Measurements from ENCODE around the gene ACACA.

ACACA gene

DNA sequence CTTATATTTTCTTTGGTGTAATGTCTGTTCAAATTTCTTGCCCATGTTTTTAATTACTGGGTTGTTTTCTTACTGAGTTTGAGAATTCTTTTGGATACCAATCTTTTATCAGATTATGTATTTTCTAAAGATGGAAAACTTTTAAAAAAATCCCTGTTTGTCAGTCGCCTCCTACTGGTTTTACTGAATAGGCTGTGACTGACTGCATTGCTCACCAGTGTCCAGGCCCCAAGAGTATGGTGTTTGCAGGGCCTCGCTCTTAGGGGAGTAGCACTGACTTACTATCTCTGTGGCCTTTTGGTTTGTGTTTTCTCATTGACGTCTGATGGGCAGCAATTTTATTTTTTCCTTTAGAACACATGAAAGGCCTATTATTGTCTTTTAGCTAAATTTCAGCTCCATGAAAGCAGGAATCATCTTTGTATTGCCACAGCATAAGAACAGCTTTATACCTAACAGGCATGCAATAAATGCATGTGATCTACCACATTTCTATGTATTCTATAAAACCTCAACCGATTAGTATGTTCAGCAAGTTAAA, 269.5 kb downstream of the ACACA start:
- CTCF ChIA-PET: no interaction called here
- Mint-ChIP-seq H3K4me3 (no peak overlapping the region), H3K9me3 (no peaks in the 10 kb centered on the region), H3K4me1 (peaks cover 3% of the 10 kb centered on the region), H3K27me3 (no peaks in the 10 kb centered on the region), H3K27ac (no peak overlapping the region), H3K36me3 (no peaks in the 10 kb centered on the region)
- no peak for DNase-seq

DNA sequence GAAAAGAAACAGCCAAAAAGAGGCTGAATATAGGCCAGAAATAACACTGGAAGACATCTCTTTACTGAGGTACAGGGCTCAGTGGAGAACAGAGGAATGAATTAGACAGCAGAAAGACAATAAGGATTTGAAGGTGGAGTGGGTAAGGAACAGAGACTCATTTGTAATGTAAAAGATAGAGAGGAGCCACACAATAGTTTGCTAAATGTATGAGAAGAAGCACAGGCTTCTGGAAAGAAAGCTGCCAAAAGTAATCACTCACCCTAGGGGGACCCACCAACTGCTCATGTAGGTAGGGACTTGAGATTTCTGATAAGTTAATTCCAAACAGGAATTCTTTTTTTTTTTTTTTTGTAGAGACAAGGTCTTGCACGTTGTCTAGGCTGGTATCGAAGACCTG, 271.1 kb downstream of the ACACA start:
- Mint-ChIP-seq H3K36me3 (no peaks in the 10 kb centered on the region), H3K4me1 (peaks cover 3% of the 10 kb centered on the region), H3K27ac (no peak overlapping the region), H3K9me3 (no peaks in the 10 kb centered on the region), H3K4me3 (no peak overlapping the region), H3K27me3 (no peaks in the 10 kb centered on the region)
- CTCF ChIA-PET: no interaction called here
- no peak for DNase-seq

DNA sequence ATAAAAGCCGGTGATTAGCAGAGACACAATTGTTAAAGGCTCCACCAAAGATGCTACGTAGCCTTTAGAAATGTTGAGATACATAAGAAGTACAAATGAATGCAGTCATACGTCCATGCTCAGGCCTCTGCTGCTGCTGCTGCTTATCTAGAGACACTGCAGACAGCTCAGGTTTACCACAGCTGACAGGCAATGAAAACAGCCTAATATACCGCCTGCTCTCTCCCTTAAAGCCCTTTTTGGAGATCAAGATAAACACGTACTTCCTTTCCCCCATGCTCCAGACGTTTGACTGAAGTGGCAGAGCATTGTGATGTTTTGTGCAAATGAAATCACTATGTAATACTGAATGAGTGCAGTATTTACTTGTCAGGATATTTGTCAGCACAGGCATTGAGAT, 272.6 kb downstream of the ACACA start:
- Mint-ChIP-seq H3K4me3 (no peak overlapping the region), H3K4me1 (peaks cover 3% of the 10 kb centered on the region), H3K27me3 (no peaks in the 10 kb centered on the region), H3K27ac (no peak overlapping the region), H3K9me3 (no peaks in the 10 kb centered on the region), H3K36me3 (peaks cover 3% of the 10 kb centered on the region)
- CTCF ChIA-PET: no interaction called here
- no peak for DNase-seq

DNA sequence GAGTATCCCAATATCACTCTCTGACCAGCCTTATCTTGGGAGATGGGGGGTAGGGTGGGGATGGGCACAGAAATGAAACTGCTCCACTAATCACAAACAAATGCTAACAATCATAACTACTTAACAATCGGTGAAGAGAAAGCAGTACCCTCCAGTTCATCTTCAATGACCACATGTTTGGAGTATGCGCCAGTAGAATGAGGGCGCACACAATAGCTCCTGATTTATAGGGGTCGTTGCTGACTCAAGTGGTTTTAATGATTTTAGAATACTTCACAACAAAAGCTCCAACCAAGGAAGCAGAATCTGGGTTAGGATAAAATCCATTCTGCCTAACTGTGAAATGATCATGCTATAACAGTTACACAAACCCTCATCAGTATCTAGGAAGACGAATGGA, 273.5 kb downstream of the ACACA start:
- DNase-seq: no peak
- peaks cover 3% of the 10 kb centered on the region for H3K36me3 Mint-ChIP-seq
- H3K27me3 Mint-ChIP-seq: no peaks in the 10 kb centered on the region
- H3K4me1 Mint-ChIP-seq: peaks cover 3% of the 10 kb centered on the region
- CTCF ChIA-PET: no interaction called here
- H3K27ac Mint-ChIP-seq: no peak overlapping the region
- no peak overlapping the region for H3K4me3 Mint-ChIP-seq
- no peaks in the 10 kb centered on the region for H3K9me3 Mint-ChIP-seq

DNA sequence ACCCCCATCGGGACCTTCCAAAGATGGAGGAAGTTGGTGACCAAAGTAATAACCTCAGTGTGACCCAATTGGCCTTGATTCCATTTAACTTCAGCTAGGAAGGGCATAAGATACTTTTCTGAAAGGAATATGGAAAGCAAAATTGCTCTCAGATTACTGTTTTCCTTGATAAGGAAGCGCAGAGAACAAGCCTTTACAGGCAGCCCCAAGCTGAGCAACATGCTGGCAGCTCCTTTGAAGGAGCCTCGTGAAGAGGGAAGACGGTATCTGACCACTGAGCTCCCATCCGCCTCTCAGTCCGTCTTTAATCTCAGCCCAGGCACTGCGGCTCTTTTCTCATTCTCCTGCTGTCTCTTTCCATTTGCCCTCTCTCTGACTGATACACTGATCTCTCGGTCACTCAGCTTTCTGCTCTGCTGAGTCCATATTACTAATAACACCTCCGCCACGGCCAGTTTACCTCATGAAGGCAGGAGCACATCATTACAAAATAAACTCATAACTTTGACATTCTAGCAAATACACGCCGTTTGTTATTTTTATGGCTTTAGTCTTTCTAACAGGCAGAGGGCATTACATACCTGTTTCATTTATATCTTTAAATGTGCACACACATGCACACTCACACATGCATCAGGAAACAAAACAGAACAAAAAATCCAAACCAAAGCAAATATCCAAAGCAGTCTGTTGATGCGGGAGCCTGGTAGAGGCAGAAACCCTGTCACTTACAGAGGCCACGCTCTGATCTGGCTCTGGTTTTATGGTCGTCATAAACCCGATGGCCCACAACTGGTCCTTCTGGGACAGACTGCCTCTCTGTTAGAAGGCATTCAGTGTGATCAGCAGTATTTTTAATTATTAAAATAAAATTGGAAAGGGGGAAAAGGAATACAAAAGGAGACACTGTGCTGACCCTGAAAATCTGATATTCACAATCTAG, 274.7 kb downstream of the ACACA start:
- peaks cover 3% of the 10 kb centered on the region for H3K4me1 Mint-ChIP-seq
- CTCF ChIA-PET: no interaction called here
- no peaks in the 10 kb centered on the region for H3K9me3 Mint-ChIP-seq
- no peaks in the 10 kb centered on the region for H3K27me3 Mint-ChIP-seq
- no peak overlapping the region for H3K4me3 Mint-ChIP-seq
- DNase-seq: no peak
- H3K36me3 Mint-ChIP-seq: peaks cover 5% of the 10 kb centered on the region
- H3K27ac Mint-ChIP-seq: no peak overlapping the region

DNA sequence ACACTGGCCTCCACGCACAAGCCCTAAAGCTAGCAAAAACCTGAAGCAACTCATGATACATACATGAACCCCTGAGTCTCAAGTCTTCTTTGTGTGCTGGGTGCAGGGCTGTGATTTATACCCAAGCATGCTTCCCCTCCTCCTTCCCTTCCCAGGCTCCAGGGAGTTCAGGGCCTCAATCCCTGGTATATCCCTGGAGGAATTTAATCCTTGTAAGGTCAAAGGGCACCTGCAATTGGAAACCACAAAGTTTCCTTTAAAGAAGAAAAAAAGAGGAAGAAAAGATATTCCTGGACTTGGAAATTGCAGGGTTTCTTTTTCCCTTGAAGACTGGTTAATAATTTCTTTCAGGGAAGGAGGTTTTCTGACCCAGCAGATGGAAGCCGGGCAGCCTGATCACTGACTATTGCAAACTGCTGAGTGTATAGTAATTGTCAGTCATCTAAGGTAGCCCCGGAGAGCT, 275.6 kb downstream of the ACACA start:
- H3K27ac Mint-ChIP-seq: no peak overlapping the region
- CTCF ChIA-PET: no interaction called here
- H3K36me3 Mint-ChIP-seq: peaks cover 10% of the 10 kb centered on the region
- DNase-seq: no peak
- no peaks in the 10 kb centered on the region for H3K27me3 Mint-ChIP-seq
- peaks cover 3% of the 10 kb centered on the region for H3K4me1 Mint-ChIP-seq
- no peaks in the 10 kb centered on the region for H3K9me3 Mint-ChIP-seq
- H3K4me3 Mint-ChIP-seq: no peak overlapping the region

DNA sequence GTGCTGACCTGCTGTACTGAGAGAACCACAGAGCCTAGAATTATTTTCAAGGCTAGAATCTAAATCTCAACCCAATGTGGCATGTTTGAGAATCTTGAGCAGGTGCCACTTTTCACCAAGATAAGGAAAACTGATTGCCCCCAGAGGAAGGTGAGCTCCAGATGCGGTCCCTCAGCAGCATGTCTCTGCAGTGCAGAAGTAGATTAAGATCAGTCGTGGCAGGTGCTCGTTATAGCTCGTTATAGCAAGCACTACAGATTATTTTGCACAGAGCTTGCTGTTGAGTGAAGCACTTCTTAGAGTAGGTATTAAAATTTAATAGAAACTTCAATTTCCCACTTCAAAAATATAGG, 281.8 kb downstream of the ACACA start:
- H3K4me3 Mint-ChIP-seq: no peak overlapping the region

DNA sequence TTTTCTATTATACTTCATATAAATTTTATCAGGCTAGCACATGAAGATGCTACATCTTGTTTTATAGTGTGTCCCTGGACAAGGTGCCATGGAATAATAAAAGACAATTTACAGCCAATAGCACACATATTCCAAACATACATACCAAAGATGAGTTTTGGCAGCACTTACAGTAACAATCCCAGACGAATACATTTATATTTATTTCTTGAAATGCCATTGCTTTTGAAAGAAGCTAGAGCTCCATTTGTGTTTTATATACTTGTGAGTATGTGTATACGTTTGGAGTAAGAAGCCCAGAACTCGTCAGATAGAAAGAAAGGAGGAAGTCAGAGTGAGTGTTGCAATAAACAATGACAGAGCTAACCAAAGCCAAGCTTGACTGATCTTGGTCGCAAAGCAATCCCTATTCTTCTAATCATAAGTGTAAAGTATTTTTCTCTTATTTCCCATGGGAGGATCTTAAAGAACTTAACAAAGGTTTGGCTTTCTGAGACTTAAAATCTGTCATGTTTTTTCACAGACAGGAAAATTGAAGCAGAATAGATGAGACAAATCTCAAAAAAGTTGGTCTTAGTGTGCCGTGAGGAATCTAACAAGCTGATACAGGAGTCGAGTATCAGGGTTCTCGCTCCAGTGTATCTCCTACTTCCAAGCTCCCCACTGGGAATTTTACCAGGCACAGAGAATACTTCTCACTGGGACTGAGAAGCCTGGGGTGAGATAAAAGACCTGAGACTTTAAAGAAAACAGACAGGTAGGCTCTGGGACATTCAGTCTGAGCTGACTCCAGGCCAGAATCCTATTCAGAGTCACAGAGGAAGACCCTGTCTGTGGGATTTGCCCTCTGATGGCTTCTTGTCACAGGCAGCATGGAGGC, 282.5 kb downstream of the ACACA start:
- Mint-ChIP-seq H3K36me3 (peaks cover 24% of the 10 kb centered on the region), H3K9me3 (no peaks in the 10 kb centered on the region), H3K4me1 (no peaks in the 10 kb centered on the region), H3K27me3 (no peaks in the 10 kb centered on the region), H3K4me3 (no peak overlapping the region), H3K27ac (no peak overlapping the region)
- CTCF ChIA-PET: interaction anchor here (2.0 kb wide), 1 partner anchor 14 kb away, joined by 5 read pairs; no protein-coding TSS in a partner anchor
- no peak for DNase-seq

More for the DNA sequence above, 281.8 kb downstream of the ACACA start:
- CTCF ChIA-PET: no interaction called here
- no peak overlapping the region for H3K27ac Mint-ChIP-seq
- no peaks in the 10 kb centered on the region for H3K4me1 Mint-ChIP-seq
- H3K9me3 Mint-ChIP-seq: no peaks in the 10 kb centered on the region
- DNase-seq: no peak
- no peaks in the 10 kb centered on the region for H3K27me3 Mint-ChIP-seq
- peaks cover 27% of the 10 kb centered on the region for H3K36me3 Mint-ChIP-seq

DNA sequence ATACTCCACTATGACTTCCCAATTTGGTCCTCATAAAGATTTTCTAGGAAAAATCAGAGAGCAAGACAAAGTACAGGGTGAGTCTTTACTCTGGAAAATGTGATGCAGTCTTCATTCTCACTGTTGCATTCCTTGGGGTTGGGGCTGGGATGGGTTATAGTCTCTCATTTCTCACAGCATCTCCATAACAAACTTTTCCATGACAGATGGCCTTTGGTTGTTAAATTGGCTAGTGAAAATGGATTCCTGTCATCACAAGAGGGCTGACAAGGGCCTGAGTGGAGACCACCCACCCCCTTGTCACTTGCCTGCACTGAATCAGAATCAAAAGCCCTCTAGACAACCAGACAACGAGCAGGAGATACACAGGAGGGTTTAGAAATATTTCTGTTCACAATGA, 283.2 kb downstream of the ACACA start:
- no peak for DNase-seq
- Mint-ChIP-seq H3K4me1 (no peaks in the 10 kb centered on the region), H3K4me3 (no peak overlapping the region), H3K27ac (no peak overlapping the region), H3K27me3 (no peaks in the 10 kb centered on the region), H3K36me3 (peaks cover 28% of the 10 kb centered on the region), H3K9me3 (no peaks in the 10 kb centered on the region)
- CTCF ChIA-PET: interaction anchor here (2.0 kb wide), 1 partner anchor 15 kb away, joined by 5 read pairs; no protein-coding TSS in a partner anchor

DNA sequence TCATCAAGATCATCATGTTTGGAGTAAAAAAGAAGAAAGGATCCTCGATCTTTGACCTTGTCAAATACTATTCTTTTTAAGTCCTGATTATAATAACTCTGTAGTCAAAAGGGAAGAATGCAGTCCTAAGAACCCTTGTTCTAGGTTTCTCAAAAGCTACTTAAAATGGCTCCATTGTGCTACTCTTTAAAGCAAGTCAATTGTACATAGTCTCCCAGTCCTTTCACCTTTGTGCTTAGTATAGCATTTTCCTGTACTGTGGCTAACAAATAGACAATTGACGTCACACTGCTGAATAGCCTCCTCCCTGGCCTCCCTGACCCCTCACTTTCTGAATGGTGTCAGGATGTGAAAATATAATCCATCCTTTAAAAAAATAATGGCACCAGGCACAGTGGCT, 285.0 kb downstream of the ACACA start:
- H3K27ac Mint-ChIP-seq: no peak overlapping the region
- no peak overlapping the region for H3K4me3 Mint-ChIP-seq
- no peaks in the 10 kb centered on the region for H3K4me1 Mint-ChIP-seq
- DNase-seq: no peak
- H3K36me3 Mint-ChIP-seq: peaks cover 23% of the 10 kb centered on the region
- no peaks in the 10 kb centered on the region for H3K27me3 Mint-ChIP-seq
- no peaks in the 10 kb centered on the region for H3K9me3 Mint-ChIP-seq
- CTCF ChIA-PET: no interaction called here

DNA sequence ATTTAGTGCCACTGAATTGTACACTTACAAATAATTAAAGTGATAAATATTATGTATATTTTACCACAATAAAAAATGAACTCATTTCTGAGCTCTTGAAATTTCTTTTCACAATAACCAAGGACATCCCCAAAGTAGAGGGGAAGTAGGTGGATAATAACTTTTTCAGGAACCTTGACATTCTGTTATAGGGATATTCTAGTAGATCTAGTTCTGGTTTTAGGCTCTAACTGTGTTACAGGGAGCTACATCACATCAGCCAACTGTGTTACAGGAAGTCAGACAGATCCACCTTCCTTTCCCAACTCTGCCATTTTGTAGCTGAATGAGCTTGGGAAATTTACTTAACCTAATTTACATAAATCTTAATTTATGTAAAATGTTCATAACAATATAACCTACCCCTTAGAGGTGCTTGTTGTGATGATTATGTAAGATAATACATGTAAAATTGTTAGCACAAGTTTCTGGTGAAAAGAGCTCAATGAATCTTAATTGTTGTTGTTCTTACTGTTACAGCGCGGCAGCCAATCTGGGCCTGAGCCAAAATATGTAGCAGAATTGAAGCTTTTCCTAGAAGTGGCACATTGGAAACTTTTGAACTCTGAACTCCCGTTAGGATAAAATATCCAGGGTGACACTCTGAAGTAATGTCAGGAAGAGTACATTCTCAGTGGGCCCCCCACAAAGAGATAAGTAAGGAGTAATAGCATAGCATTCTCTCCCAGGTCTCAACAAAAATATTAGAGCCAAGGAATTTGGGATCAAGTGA, 288.1 kb downstream of the ACACA start:
- Mint-ChIP-seq H3K27me3 (no peaks in the 10 kb centered on the region), H3K27ac (no peak overlapping the region), H3K36me3 (peaks cover 14% of the 10 kb centered on the region)

DNA sequence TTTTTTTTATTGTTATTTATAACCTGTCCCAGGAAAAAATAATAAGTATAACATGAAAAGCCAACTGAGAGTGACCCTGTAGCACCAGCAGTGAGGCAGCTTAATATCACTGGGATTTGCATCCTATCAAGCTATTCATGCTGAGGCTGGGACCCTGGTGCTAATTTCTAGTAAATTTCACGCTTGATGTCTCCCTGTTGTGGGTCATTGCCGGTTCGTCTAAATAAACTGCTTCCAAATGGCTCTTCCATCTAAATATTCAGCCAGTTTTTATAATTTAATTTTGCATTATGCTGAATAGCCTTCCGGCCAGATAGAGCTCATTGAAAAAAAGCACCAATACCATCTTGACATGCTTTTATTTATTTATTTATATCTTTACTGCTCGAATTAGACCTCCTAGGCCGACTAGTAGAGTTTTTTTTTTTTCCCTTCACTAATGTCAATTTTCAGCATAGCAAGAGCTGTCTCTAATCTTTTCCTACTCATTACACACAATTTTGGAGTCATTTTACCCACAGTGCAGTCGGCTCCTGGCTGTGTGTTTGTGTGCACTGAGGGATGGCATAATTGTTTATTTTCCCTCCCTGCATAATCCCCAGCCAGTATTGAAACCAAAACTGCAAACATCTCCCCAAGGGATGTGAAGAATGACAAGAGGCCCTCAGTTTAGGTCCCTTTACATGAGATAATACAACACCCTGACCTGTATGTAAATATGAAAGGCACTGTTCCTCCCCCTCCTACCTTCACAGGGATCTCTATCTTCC, 289.1 kb downstream of the ACACA start:
- no peaks in the 10 kb centered on the region for H3K27me3 Mint-ChIP-seq
- H3K4me1 Mint-ChIP-seq: no peaks in the 10 kb centered on the region
- CTCF ChIA-PET: interaction anchor here (0.6 kb wide), 2 partner anchors 21 to 286 kb away, joined by 3 read pairs; no protein-coding TSS in a partner anchor
- no peak overlapping the region for H3K27ac Mint-ChIP-seq
- H3K9me3 Mint-ChIP-seq: no peaks in the 10 kb centered on the region
- no peak for DNase-seq
- H3K4me3 Mint-ChIP-seq: no peak overlapping the region
- H3K36me3 Mint-ChIP-seq: peaks cover 14% of the 10 kb centered on the region

More for the DNA sequence above, 288.1 kb downstream of the ACACA start:
- CTCF ChIA-PET: interaction anchor here (0.6 kb wide), 1 partner anchor 20 kb away, joined by 3 read pairs; no protein-coding TSS in a partner anchor
- no peaks in the 10 kb centered on the region for H3K9me3 Mint-ChIP-seq
- no peak overlapping the region for H3K4me3 Mint-ChIP-seq
- H3K4me1 Mint-ChIP-seq: no peaks in the 10 kb centered on the region
- DNase-seq: no peak

DNA sequence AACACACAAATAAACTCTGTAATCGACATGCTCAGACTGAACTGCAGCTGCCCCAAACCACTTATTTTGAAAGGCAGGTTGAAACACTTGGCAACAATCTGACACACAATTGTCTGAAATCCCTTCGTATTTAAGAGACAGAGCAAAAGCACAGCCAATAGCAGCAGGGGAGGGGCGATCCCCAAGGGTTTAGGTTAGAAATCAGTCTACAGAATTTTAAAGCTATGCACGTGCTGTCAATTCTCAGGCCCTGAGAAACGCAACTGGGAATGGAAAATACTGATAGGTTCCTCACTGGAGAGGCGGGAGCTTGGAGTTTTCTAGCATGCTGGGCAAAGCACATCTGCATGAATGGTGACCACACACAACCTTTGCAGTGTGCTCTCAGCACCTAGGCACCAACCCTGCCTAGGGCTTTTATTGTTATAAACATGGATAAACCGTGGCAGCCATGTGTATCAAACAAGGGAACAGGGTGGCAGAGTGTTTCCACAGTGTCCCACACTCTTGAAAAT, 289.9 kb downstream of the ACACA start:
- no peaks in the 10 kb centered on the region for H3K4me1 Mint-ChIP-seq
- no peak for DNase-seq
- H3K9me3 Mint-ChIP-seq: no peaks in the 10 kb centered on the region
- peaks cover 18% of the 10 kb centered on the region for H3K36me3 Mint-ChIP-seq
- CTCF ChIA-PET: no interaction called here
- no peak overlapping the region for H3K27ac Mint-ChIP-seq
- no peak overlapping the region for H3K4me3 Mint-ChIP-seq
- no peaks in the 10 kb centered on the region for H3K27me3 Mint-ChIP-seq
